ENCODE data around the gene CTNNBIP1.

Gene CTNNBIP1

DNA sequence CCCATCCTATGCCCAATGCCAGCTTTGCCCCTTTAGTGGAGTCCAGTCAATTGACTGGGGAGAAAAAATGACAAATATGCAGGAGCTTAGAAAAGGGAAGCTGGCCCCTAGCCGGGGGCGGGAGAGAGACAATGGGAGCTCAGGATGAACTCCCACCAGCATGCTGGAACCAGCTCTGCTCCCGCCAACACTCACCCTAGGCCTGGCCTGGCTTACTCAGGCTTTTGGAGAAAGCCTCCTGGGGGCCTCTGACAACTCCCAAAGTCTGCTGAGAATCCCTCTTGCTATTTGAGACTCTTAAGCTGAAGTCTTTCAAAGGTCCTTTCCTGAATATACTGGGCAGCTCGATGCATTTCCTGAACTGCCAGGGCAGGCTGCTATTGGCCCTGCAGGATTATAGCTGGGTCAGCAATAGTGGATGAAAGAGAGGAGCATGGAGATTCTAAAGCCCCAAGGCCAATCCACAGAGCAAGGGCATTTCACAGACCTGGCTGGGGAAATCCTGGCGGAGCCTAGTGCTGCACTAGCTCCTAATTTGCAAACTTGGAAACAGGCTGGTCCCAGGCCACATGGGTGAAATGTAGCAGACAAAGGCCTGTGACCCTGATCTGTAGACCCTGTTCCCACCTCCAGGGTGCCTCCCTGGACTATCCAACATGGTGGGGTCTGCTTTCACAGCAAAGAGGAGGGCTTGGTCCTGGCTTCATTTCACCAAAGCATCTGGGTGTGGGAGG, 50.6 kb downstream of the CTNNBIP1 start:
- H3K4me3 ChIP-seq (ENCODE audit: low read depth, low read length), result no peak overlapping the region
- no peak for DNase-seq (ENCODE audit: low read depth)
- TF ChIP-seq CTCF (IDR thresholded peaks at IDR 0.05; ENCODE audit: low read depth, low read length, missing control alignments), result no peak

DNA sequence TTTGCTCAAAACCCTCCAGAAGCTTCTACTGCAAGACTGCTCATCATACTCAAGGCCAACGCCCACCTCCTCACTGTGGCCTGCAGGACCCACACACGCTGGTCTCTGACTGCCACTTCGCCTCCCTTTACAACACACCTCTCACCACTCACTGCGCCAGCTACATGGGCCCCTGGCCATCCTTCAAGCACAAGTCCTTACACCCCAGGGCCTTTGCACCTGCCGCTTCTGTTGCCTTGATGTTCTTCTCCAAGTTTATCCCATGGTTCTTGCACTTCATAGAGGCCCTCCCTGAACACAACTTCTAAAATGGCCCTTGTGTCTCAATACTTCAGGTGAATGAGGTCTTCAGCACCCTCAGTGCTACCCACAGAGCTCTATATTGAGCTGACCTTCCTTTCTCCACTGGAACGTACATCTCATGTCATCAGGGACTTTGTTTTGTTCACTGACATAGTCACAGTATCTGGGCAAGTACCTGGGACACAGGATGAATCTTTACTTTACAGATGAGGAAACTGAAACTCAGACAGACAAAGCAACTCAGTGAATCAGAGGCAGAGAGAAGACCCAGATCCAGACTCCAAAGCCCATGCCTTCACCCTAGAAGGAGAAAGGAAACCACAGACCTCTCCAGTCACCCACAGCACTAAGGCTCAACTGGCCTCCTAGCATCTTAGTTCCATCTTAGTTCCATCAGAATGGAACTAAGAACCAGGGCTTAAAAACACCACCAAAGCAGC, 51.6 kb downstream of the CTNNBIP1 start:
- no peak overlapping the region for H3K4me3 ChIP-seq (ENCODE audit: low read depth, low read length)
- DNase-seq (ENCODE audit: low read depth), result no peak
- TF ChIP-seq CTCF (IDR thresholded peaks at IDR 0.05; ENCODE audit: low read depth, low read length, missing control alignments), result no peak

DNA sequence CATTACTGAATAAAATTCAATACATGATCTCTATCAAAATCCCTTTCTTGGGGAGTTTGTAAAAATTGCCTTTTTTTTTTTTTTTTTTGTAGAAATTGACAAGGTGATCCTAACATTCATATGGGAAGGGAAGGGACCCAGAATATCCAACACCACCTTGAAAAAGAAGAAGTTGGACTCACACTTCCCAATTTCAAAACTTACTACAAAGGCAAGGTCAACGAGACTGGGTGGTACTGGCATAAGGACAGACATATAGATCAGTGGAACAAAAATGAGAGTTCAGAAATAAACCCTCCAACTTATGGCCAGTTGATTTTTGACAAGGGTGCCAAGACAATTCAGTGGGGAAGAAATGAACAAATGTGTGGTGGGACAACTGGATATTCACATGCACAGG, 54.9 kb downstream of the CTNNBIP1 start:
- no peak for TF ChIP-seq CTCF (IDR thresholded peaks at IDR 0.05; ENCODE audit: low read depth, low read length, missing control alignments)
- no peak for DNase-seq (ENCODE audit: low read depth)
- H3K4me3 ChIP-seq (ENCODE audit: low read depth, low read length), result no peak overlapping the region

- TF ChIP-seq CTCF (IDR thresholded peaks at IDR 0.05; ENCODE audit: low read depth, low read length, missing control alignments), result no peak
- no peak for DNase-seq (ENCODE audit: low read depth)
- H3K4me3 ChIP-seq (ENCODE audit: low read depth, low read length), result no peak overlapping the region
These were observed 56.8 kb downstream of the CTNNBIP1 start for GRCh38 chr1:9853249-9853595.

DNA sequence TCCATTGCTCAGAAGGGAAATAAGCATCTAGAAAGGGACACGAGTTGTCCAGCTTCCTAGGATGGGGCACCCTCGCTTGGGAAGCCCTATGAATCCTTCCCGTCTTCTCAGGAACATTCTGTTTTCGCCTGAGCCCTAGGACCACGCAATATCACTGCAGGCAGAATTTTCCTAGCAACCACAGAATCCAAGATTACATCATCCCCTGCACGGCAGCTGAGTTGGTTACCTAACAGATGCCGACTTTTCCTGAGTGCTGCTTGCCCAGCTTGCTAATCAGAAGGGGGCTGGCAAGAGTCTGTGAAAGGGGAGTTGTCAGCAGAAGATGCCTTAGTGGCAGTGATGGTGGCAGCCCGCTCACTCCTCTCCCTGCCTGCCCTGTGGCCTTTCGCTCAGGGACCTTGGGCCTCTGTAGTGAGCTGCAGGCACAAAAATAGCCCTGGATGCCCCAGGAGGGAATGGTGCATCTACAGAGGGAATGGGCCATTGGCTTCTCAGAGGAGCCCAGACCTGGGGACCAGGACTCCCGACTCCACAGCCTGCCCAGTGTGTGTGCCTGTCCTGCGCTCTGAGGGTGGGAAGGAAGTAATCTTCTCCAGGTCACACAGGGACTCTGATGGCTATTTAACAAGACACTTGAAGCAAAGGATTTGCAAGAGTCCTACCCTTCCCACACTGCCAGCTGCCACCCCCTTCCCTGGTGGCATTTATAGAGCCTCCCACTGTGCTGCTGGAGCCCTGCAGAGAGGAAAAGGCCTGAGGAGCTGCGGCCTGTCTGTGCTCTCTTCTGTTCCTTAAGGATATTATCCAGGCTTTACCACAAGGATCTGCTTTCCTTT, 57.4 kb downstream of the CTNNBIP1 start:
- no peak for DNase-seq (ENCODE audit: low read depth)
- H3K4me3 ChIP-seq (ENCODE audit: low read depth, low read length), result no peak overlapping the region
- TF ChIP-seq CTCF (IDR thresholded peaks at IDR 0.05; ENCODE audit: low read depth, low read length, missing control alignments), result no peak

DNA sequence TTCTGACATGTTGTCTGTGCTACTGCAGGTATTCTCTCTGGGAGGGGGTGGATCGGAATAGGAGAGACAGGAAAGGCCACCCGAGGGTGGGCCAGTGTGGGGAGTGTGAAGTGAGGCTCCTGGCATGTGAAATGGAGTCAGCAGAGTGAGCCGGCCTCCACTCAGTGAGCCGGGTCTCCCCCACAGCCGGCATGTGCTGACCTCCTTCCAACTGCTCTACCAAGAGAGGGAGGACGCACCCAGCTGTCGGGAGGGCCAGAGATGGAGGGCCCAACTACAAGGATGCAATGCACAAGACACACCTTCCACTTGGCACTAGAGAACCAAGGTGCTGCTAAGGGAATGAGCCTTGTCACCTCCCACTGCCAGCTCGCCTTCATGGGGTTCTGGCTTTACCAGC, 58.1 kb downstream of the CTNNBIP1 start:
- no peak for DNase-seq (ENCODE audit: low read depth)
- no peak overlapping the region for H3K4me3 ChIP-seq (ENCODE audit: low read depth, low read length)
- no peak for TF ChIP-seq CTCF (IDR thresholded peaks at IDR 0.05; ENCODE audit: low read depth, low read length, missing control alignments)
